ENCODE measurements around the gene ITPKA. TPM values are rescaled to one million over a fixed set of nuclear protein-coding genes. Genes with fewer than 3 reads are reported as not detected.

The ITPKA gene
- polyA plus RNA-seq (2011; rRNA removed), result 0.52 and 0.73 TPM in 2 replicates
- polyA plus RNA-seq (2012; cell fraction: cytosol; rRNA removed), result 1.3 and 1.7 TPM in 2 replicates
- 1.9 and 3.9 TPM in 2 replicates for polyA plus RNA-seq (2012; cell fraction: nucleus; rRNA removed)
- polyA plus RNA-seq (2017; fragmentation: RNase III; extraction: RNeasy Plus Mini Kit Qiagen cat#74134 plus additional on column Dnase treatment), result 1.1 to 1.5 TPM (median 1.3 TPM) in 3 replicates
- 1.7 TPM in 1 of 2 replicates, not detected in the other for polyA minus RNA-seq (2011; rRNA and poly(A)+ RNA removed)

DNA sequence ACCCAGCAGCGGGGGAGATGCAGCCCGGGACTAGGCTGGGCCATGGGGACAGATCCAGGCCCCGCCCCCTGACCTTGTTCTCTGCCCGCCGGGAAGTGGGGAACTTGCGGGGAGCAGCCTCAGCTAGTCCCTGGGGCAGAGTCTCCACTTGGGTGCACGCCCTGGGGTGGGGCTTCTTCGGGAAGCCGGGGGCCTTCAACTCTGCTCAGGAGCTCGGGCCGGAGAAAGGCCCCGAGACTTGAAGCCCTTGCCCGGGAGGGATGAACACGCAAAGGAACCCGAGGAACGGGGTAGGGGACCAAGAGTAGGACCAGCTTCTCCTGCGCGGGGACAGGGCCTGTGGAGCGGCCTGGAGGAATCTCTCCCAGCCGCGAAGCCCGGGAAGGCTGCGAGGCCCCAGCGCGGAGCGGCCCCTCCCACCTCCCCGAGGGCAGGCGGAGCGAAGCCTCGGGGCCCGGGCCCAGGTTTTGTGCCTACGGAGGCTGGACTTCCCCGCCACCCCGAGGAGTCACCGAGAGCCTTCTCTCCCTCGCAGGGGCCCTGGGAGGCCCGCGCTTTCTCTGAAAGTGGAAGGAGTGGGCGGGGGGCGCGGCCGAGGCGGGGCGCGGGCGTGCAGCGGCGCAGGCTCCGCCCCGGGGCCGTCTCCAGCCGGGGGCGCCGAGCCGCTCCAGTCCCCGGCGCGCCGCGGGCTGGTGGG lies at the start of gene ITPKA:
Gene ITPKA, plus strand, starts transcription at position 670 of the 697 bp plus-strand sequence. CDS start 54 bp downstream, outside the sequence.
- FAIRE-seq (no peak), DNase-seq (ENCODE audit: low read depth in 1 of 2, low spot score in 1 of 2) (peak; percentile 47 to 61), ATAC-seq (peak; percentile 77 to 81)
- CTCF ChIA-PET, result interaction anchor here (0.6 to 1.6 kb wide), 5 partner anchors 27 to 280 kb away, joined by 3 to 5 read pairs (median 3); no protein-coding TSS in a partner anchor
- 0% methylated on average over 14 of the region's 60 CpGs for WGBS (ENCODE audit: missing lambda C conversion rate)
- POLR2A ChIA-PET, result interaction anchor here (1.3 to 1.8 kb wide), 2 partner anchors 51 to 129 kb away, joined by 4 to 10 read pairs; partner anchors contain the start of gene RPAP1
- Histone ChIP-seq H3K9me3 (no peaks in the 10 kb centered on the region), H3K27ac (peak within 1 kb of the TSS; percentile 79 to 90), H3K4me1 (peaks cover 16% of the 10 kb centered on the region; the same call in 2 of the 3 replicates), H3K4me2 (peak within 1 kb of the TSS; percentile 82), H3K4me3 (peak within 1 kb of the TSS; percentile 61)
- TF ChIP-seq TP53 (CRISPR knock-in tag; IDR thresholded peaks at IDR 0.05) (no peak), PHF8 (IDR thresholded peaks at IDR 0.05; ENCODE audit: borderline replicate concordance, low read depth) (peak; percentile 45; the same call in 1 of the 2 replicates), ZC3H11A (IDR thresholded peaks at IDR 0.05) (no peak), FOSB (CRISPR knock-in tag; IDR thresholded peaks at IDR 0.05) (no peak), SREBF2 (IDR thresholded peaks at IDR 0.05) (no peak), TFCP2L1 (CRISPR knock-in tag; IDR thresholded peaks at IDR 0.05) (no peak), JUNB (IDR thresholded peaks at IDR 0.05) (no peak), MYC (IDR thresholded peaks at IDR 0.05; ENCODE audit: borderline replicate concordance, low read length) (no peak), EHMT2 (IDR thresholded peaks at IDR 0.05; ENCODE audit: low read depth) (no peak), NR3C1 (IDR thresholded peaks at IDR 0.05) (no peak)
- TF ChIP-seq, protein P1, sequence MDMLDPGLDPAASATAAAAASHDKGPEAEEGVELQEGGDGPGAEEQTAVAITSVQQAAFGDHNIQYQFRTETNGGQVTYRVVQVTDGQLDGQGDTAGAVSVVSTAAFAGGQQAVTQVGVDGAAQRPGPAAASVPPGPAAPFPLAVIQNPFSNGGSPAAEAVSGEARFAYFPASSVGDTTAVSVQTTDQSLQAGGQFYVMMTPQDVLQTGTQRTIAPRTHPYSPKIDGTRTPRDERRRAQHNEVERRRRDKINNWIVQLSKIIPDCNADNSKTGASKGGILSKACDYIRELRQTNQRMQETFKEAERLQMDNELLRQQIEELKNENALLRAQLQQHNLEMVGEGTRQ (IDR thresholded peaks at IDR 0.05), result no peak
- TF ChIP-seq, protein P2, sequence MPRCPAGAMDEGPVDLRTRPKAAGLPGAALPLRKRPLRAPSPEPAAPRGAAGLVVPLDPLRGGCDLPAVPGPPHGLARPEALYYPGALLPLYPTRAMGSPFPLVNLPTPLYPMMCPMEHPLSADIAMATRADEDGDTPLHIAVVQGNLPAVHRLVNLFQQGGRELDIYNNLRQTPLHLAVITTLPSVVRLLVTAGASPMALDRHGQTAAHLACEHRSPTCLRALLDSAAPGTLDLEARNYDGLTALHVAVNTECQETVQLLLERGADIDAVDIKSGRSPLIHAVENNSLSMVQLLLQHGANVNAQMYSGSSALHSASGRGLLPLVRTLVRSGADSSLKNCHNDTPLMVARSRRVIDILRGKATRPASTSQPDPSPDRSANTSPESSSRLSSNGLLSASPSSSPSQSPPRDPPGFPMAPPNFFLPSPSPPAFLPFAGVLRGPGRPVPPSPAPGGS (IDR thresholded peaks at IDR 0.05), result no peak
- TF ChIP-seq, protein P3, sequence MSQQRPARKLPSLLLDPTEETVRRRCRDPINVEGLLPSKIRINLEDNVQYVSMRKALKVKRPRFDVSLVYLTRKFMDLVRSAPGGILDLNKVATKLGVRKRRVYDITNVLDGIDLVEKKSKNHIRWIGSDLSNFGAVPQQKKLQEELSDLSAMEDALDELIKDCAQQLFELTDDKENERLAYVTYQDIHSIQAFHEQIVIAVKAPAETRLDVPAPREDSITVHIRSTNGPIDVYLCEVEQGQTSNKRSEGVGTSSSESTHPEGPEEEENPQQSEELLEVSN (IDR thresholded peaks at IDR 0.05; ENCODE audit: borderline replicate concordance, low read depth), result peak; percentile 86
- TF ChIP-seq, protein P4, sequence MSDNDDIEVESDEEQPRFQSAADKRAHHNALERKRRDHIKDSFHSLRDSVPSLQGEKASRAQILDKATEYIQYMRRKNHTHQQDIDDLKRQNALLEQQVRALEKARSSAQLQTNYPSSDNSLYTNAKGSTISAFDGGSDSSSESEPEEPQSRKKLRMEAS (IDR thresholded peaks at IDR 0.05), result 0 out of 2 replicates have a peak, but pooled peaks have one; percentile 24
- TF ChIP-seq, protein P5, sequence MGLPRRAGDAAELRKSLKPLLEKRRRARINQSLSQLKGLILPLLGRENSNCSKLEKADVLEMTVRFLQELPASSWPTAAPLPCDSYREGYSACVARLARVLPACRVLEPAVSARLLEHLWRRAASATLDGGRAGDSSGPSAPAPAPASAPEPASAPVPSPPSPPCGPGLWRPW (IDR thresholded peaks at IDR 0.05), result no peak
- TF ChIP-seq, protein P6, sequence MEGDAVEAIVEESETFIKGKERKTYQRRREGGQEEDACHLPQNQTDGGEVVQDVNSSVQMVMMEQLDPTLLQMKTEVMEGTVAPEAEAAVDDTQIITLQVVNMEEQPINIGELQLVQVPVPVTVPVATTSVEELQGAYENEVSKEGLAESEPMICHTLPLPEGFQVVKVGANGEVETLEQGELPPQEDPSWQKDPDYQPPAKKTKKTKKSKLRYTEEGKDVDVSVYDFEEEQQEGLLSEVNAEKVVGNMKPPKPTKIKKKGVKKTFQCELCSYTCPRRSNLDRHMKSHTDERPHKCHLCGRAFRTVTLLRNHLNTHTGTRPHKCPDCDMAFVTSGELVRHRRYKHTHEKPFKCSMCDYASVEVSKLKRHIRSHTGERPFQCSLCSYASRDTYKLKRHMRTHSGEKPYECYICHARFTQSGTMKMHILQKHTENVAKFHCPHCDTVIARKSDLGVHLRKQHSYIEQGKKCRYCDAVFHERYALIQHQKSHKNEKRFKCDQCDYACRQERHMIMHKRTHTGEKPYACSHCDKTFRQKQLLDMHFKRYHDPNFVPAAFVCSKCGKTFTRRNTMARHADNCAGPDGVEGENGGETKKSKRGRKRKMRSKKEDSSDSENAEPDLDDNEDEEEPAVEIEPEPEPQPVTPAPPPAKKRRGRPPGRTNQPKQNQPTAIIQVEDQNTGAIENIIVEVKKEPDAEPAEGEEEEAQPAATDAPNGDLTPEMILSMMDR (IDR thresholded peaks at IDR 0.05), result no peak

DNA sequence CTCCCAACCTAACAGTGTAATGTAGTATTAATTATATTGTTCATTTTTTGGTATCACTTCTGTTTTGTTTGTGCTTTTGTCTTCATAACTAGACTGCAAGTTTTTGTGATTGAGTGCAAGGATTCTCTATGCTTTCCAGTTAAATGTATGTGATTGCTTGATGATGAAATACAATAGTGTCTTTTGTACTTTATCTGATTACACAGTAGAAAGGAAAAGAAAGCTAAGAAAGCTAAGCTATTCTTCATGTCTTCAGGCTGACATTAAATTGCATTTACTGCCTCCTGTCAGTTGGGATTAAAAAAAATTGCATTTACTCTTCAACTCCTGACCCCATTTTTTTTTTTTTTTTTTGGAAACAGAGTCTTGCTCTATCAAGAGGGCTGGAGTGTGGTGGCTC lies 48.3 kb upstream of the ITPKA start:
- no peaks in the 10 kb centered on the region for H3K9me3 ChIP-seq
- H3K4me3 ChIP-seq, result no peak overlapping the region
- H3K4me2 ChIP-seq, result no peak overlapping the region
- H3K27ac ChIP-seq, result no peak overlapping the region
- ChIA-PET POLR2A (no interaction called here), CTCF (interaction anchor here (0.6 to 0.8 kb wide), 3 partner anchors 21 to 158 kb away, joined by 3 to 5 read pairs (median 3); no protein-coding TSS in a partner anchor)
- DNase-seq (ENCODE audit: low read depth in 1 of 2, low spot score in 1 of 2), result no peak
- TF ChIP-seq SMC3 (IDR thresholded peaks at IDR 0.05) (no peak), HEYL (CRISPR knock-in tag; IDR thresholded peaks at IDR 0.05) (no peak), CBX2 (IDR thresholded peaks at IDR 0.05; ENCODE audit: borderline replicate concordance, low read depth) (no peak)
- TF ChIP-seq, protein P5 (IDR thresholded peaks at IDR 0.05), result no peak
- ATAC-seq, result no peak
- no peak for FAIRE-seq
- H3K4me1 ChIP-seq, result no peaks in the 10 kb centered on the region
